HCT116 (cell line): Measurements from ENCODE around the gene C10orf143.

Source experiments
- CEBPB ChIP-seq: IDR thresholded peaks from 2 replicates; pipeline ENCODE4 v1.6.1; 2012; ENCODE audit warnings: low read depth
- EGR1 ChIP-seq: IDR thresholded peaks from 2 replicates; pipeline ENCODE4 v1.6.1; 2012; ENCODE audit warnings: low read depth
- EZH2 ChIP-seq: fragments of 200-600 bp; sonication (generic); IDR thresholded peaks from 2 replicates; pipeline ENCODE4 v1.6.1; 2017; ENCODE audit warnings: antibody characterized with exemption, mixed run types
- POLR2A ChIP-seq: IDR thresholded peaks from 2 replicates; pipeline ENCODE4 v1.7.0; 2011; ENCODE audit warnings: borderline replicate concordance; ENCODE audit not compliant: insufficient read depth, insufficient read length; ENCODE audit errors: extremely low read depth
- POLR2AphosphoS5 ChIP-seq: IDR thresholded peaks from 2 replicates; pipeline ENCODE4 v1.6.1; 2011; ENCODE audit warnings: mild to moderate bottlenecking, low read depth, low read length, moderate library complexity
- RAD21 ChIP-seq: IDR thresholded peaks from 2 replicates; pipeline ENCODE4 v1.6.1; 2012; ENCODE audit warnings: low read depth, mild to moderate bottlenecking
- YY1 ChIP-seq: IDR thresholded peaks from 2 replicates; pipeline ENCODE4 v1.6.1; 2011; ENCODE audit warnings: low read length, low read depth, moderate library complexity, mild to moderate bottlenecking; ENCODE audit not compliant: insufficient replicate concordance; ENCODE audit errors: extremely low read depth
- TF ChIP-seq, protein P1 (sequence below), 3 experiments: fragments of 200-600 bp in 1 of 3; sonication (generic) in 1 of 3; IDR thresholded peaks in 2 of 3; conservative IDR thresholded peaks in 1 of 3; 2 replicates each; pipeline ENCODE4 v1.5.1; 2012 to 2017; ENCODE audit warnings: low read depth in 2 of 3, low read length in 2 of 3, antibody characterized with exemption in 1 of 3, borderline replicate concordance in 1 of 3, control low read depth in 1 of 3, mild to moderate bottlenecking in 1 of 3, mixed read lengths in 1 of 3, mixed run types in 1 of 3, moderate library complexity in 1 of 3; ENCODE audit not compliant: insufficient read depth in 1 of 3
- TF ChIP-seq, protein P2 (sequence below): IDR thresholded peaks from 2 replicates; pipeline ENCODE4 v1.6.1; 2012
- TF ChIP-seq, protein P3 (sequence below): IDR thresholded peaks from 2 replicates; pipeline ENCODE4 v1.6.1; 2012; ENCODE audit warnings: low read depth

DNA sequence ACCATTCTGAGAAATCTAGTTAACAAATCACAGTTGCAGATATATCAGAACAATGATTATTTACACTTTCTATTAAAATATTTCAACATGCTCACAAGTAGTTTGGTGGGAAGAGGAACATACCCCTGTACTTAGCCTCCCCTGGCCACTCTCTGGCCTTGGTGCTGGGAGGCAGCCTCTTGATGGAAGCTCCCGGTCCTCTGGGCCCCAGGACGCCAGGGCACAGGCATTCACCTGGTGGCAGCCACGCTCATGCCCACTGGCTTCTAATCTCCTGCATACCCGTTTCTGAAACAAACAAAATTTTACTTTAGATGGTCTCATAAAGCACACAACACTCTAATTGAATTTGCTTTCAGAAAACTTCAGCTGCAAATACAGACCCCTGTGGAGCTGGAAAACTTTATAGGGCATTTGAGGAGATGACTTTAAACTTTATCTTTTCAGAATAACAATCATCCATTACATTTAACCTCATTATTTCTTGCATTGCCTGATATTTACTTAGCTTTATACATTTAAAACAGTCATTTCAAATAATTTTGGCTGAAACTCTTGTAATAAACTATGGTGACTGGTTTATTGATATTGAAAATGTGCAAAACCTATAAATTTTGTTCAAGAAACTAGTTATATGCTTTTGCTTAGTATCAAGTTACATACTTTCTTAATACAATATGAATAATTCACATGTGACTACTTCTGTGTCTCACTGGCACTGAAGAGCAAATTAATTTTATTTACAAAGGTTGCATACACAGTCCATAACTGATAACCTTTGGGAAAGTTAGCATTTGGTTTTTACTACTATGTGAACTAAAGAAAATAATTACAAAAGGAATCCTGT, 30.8 kb downstream of the C10orf143 start:
- no peak for TF ChIP-seq POLR2AphosphoS5
- TF ChIP-seq POLR2A: no peak
- TF ChIP-seq, protein P1, sequence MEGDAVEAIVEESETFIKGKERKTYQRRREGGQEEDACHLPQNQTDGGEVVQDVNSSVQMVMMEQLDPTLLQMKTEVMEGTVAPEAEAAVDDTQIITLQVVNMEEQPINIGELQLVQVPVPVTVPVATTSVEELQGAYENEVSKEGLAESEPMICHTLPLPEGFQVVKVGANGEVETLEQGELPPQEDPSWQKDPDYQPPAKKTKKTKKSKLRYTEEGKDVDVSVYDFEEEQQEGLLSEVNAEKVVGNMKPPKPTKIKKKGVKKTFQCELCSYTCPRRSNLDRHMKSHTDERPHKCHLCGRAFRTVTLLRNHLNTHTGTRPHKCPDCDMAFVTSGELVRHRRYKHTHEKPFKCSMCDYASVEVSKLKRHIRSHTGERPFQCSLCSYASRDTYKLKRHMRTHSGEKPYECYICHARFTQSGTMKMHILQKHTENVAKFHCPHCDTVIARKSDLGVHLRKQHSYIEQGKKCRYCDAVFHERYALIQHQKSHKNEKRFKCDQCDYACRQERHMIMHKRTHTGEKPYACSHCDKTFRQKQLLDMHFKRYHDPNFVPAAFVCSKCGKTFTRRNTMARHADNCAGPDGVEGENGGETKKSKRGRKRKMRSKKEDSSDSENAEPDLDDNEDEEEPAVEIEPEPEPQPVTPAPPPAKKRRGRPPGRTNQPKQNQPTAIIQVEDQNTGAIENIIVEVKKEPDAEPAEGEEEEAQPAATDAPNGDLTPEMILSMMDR (IDR thresholded peaks at IDR 0.05 in 2 of 3, conservative IDR thresholded peaks at IDR 0.05 in 1 of 3; ENCODE audit: borderline replicate concordance in 1 of 3, insufficient read depth in 1 of 3, low read depth in 2 of 3, low read length in 2 of 3): no peak
- no peak for TF ChIP-seq EGR1
- TF ChIP-seq CEBPB: no peak
- TF ChIP-seq YY1: no peak
- TF ChIP-seq, protein P2, sequence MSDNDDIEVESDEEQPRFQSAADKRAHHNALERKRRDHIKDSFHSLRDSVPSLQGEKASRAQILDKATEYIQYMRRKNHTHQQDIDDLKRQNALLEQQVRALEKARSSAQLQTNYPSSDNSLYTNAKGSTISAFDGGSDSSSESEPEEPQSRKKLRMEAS: no peak
- TF ChIP-seq EZH2: no peak
- TF ChIP-seq RAD21: no peak
- TF ChIP-seq, protein P3, sequence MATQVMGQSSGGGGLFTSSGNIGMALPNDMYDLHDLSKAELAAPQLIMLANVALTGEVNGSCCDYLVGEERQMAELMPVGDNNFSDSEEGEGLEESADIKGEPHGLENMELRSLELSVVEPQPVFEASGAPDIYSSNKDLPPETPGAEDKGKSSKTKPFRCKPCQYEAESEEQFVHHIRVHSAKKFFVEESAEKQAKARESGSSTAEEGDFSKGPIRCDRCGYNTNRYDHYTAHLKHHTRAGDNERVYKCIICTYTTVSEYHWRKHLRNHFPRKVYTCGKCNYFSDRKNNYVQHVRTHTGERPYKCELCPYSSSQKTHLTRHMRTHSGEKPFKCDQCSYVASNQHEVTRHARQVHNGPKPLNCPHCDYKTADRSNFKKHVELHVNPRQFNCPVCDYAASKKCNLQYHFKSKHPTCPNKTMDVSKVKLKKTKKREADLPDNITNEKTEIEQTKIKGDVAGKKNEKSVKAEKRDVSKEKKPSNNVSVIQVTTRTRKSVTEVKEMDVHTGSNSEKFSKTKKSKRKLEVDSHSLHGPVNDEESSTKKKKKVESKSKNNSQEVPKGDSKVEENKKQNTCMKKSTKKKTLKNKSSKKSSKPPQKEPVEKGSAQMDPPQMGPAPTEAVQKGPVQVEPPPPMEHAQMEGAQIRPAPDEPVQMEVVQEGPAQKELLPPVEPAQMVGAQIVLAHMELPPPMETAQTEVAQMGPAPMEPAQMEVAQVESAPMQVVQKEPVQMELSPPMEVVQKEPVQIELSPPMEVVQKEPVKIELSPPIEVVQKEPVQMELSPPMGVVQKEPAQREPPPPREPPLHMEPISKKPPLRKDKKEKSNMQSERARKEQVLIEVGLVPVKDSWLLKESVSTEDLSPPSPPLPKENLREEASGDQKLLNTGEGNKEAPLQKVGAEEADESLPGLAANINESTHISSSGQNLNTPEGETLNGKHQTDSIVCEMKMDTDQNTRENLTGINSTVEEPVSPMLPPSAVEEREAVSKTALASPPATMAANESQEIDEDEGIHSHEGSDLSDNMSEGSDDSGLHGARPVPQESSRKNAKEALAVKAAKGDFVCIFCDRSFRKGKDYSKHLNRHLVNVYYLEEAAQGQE: no peak
